ENCODE results near the gene FERMT2. TPM values are rescaled to one million over a fixed set of nuclear protein-coding genes. Genes with fewer than 3 reads are reported as not detected.

Gene FERMT2
- total RNA-seq, 1 donor from 2014 or later: 86.0 TPM

GRCh38 chr14:52891800-52892199, 59.0 kb downstream of the FERMT2 start:
- ATAC-seq: no peak
- Histone ChIP-seq H3K9me3 (no peaks in the 10 kb centered on the region), H3K4me3 (no peak overlapping the region), H3K36me3 (peaks cover 47% of the 10 kb centered on the region), H3K27ac (no peak overlapping the region), H3K4me1 (peaks cover 10% of the 10 kb centered on the region), H3K27me3 (ENCODE audit: low read depth) (no peaks in the 10 kb centered on the region)
- no peak for DNase-seq
- intact Hi-C loops (cut with DNase I): no loop called here
- TF ChIP-seq CTCF (IDR thresholded peaks at IDR 0.05): no peak

- intact Hi-C loops (cut with DNase I): no loop called here
- TF ChIP-seq CTCF (IDR thresholded peaks at IDR 0.05): no peak
- H3K27me3 ChIP-seq (ENCODE audit: low read depth): no peaks in the 10 kb centered on the region
- DNase-seq: no peak
- no peak overlapping the region for H3K4me3 ChIP-seq
- no peak overlapping the region for H3K27ac ChIP-seq
- no peaks in the 10 kb centered on the region for H3K4me1 ChIP-seq
- ATAC-seq: no peak
- H3K9me3 ChIP-seq: no peaks in the 10 kb centered on the region
- H3K36me3 ChIP-seq: peaks cover 47% of the 10 kb centered on the region
These were observed 61.7 kb downstream of the FERMT2 start for GRCh38 chr14:52888839-52889838.

GRCh38 chr14:52888159-52888558, 62.7 kb downstream of the FERMT2 start:
- H3K27ac ChIP-seq: no peak overlapping the region
- ATAC-seq (no peak), DNase-seq (no peak)
- peaks cover 46% of the 10 kb centered on the region for H3K36me3 ChIP-seq
- intact Hi-C loops (cut with DNase I): no loop called here
- no peaks in the 10 kb centered on the region for H3K27me3 ChIP-seq (ENCODE audit: low read depth)
- H3K9me3 ChIP-seq: no peaks in the 10 kb centered on the region
- H3K4me1 ChIP-seq: no peaks in the 10 kb centered on the region
- no peak overlapping the region for H3K4me3 ChIP-seq
- TF ChIP-seq CTCF (IDR thresholded peaks at IDR 0.05): no peak

GRCh38 chr14:52885230-52885629, 65.6 kb downstream of the FERMT2 start:
- H3K4me1 ChIP-seq: no peaks in the 10 kb centered on the region
- intact Hi-C loops (cut with DNase I): no loop called here
- TF ChIP-seq CTCF (IDR thresholded peaks at IDR 0.05): no peak
- H3K4me3 ChIP-seq: no peak overlapping the region
- ATAC-seq: no peak
- no peaks in the 10 kb centered on the region for H3K9me3 ChIP-seq
- H3K27ac ChIP-seq: no peak overlapping the region
- peaks cover 30% of the 10 kb centered on the region for H3K36me3 ChIP-seq
- DNase-seq: no peak
- H3K27me3 ChIP-seq (ENCODE audit: low read depth): no peaks in the 10 kb centered on the region

- no peak for TF ChIP-seq CTCF (IDR thresholded peaks at IDR 0.05)
- no peak overlapping the region for H3K27ac ChIP-seq
- H3K4me1 ChIP-seq: no peaks in the 10 kb centered on the region
- H3K27me3 ChIP-seq (ENCODE audit: low read depth): no peaks in the 10 kb centered on the region
- ATAC-seq: peak in 1 of 2 donors; percentile 34
- H3K36me3 ChIP-seq: peaks cover 29% of the 10 kb centered on the region
- intact Hi-C loops (cut with DNase I): no loop called here
- H3K9me3 ChIP-seq: no peaks in the 10 kb centered on the region
- DNase-seq: no peak
- H3K4me3 ChIP-seq: no peak overlapping the region
These were observed 67.2 kb downstream of the FERMT2 start for GRCh38 chr14:52883658-52884057.
